Tibial nerve (tissue), 4 donors: ENCODE measurements around the gene EXOC4.

Source experiments
- CTCF ChIP-seq, 5 experiments: fragments of 200-600 bp in 3 of 5; fragments of 450-650 bp in 2 of 5; sonication (generic) in 3 of 5; IDR thresholded peaks; one replicate each; pipeline ENCODE4 v1.5.1; 2016 to 2019; ENCODE audit warnings: antibody characterized with exemption in 5 of 5, mild to moderate bottlenecking in 3 of 5, moderate library complexity in 2 of 5
- EP300 ChIP-seq, 2 donors: sonication (generic); formaldehyde crosslinking; IDR thresholded peaks; one replicate each; pipeline ENCODE4 v1.6.1; 2017; ENCODE audit warnings: antibody characterized with exemption in 2 of 2, mild to moderate bottlenecking in 1 of 2
- POLR2A ChIP-seq, 2 donors: fragments of 450-650 bp; IDR thresholded peaks; one replicate each; pipeline ENCODE4 v1.6.1; 2017; ENCODE audit warnings: antibody characterized with exemption in 2 of 2, mild to moderate bottlenecking in 2 of 2, moderate library complexity in 2 of 2

GRCh38 chr7:133860628-133861335, 607.9 kb downstream of the EXOC4 start:
- no peak for TF ChIP-seq EP300 (IDR thresholded peaks at IDR 0.05)
- TF ChIP-seq CTCF (IDR thresholded peaks at IDR 0.05), result no peak
- TF ChIP-seq POLR2A (IDR thresholded peaks at IDR 0.05), result no peak
